ENCODE results near the gene C1QTNF3. TPM values are rescaled to one million over a fixed set of nuclear protein-coding genes. Genes with fewer than 3 reads are reported as not detected.

C1QTNF3 gene
- total and polyA plus RNA-seq, 2 of the 8 experiments (the other 6 are each of a cell fraction or from before 2014, with no cell fraction given): 1.0 to 1.2 TPM

- TF ChIP-seq CHD7 (IDR thresholded peaks at IDR 0.05; ENCODE audit: insufficient replicate concordance, low read length): no peak
These were observed 5.0 kb upstream of the C1QTNF3 start (continued) for GRCh38 chr5:34047774-34048572.
